WI38 (cell line): ENCODE results near the gene ROBO2.

ENCODE experiments used
- H3K4me3 ChIP-seq: 2 replicates; pipeline ENCODE4 v1.5.1; 2011; ENCODE audit warnings: low read depth, mild to moderate bottlenecking, control low read depth, low read length
- CTCF ChIP-seq: IDR thresholded peaks from 2 replicates; pipeline ENCODE4 v1.5.1; 2012; ENCODE audit warnings: low read depth, mild to moderate bottlenecking, control low read depth, low read length

The ROBO2 gene

GRCh38 chr3:77160931-77161497 lies 121.1 kb downstream of the ROBO2 start:
- no peak for TF ChIP-seq CTCF

GRCh38 chr3:77169823-77170222 lies 129.9 kb downstream of the ROBO2 start:
- no peak overlapping the region for H3K4me3 ChIP-seq
- no peak for TF ChIP-seq CTCF

More at GRCh38 chr3:77160931-77161497, 121.1 kb downstream of the ROBO2 start:
- H3K4me3 ChIP-seq: no peak overlapping the region

- H3K4me3 ChIP-seq: no peak overlapping the region
- no peak for TF ChIP-seq CTCF
Measured at GRCh38 chr3:77171026-77171425, 131.1 kb downstream of the ROBO2 start.

GRCh38 chr3:77179762-77180161 lies 139.9 kb downstream of the ROBO2 start:
- H3K4me3 ChIP-seq: no peak overlapping the region
- no peak for TF ChIP-seq CTCF

- TF ChIP-seq CTCF: no peak
- H3K4me3 ChIP-seq: no peak overlapping the region
Measured at GRCh38 chr3:77182341-77182740, 142.4 kb downstream of the ROBO2 start.

GRCh38 chr3:77186319-77186718 lies 146.4 kb downstream of the ROBO2 start:
- H3K4me3 ChIP-seq: no peak overlapping the region
- TF ChIP-seq CTCF: no peak

- TF ChIP-seq CTCF: no peak
- H3K4me3 ChIP-seq: no peak overlapping the region
Measured at GRCh38 chr3:77186728-77187127, 146.8 kb downstream of the ROBO2 start.
